Natural killer cell (primary cell): ENCODE measurements around the gene LRG1. TPM values are rescaled to one million over a fixed set of nuclear protein-coding genes. Genes with fewer than 3 reads are reported as not detected.

Experiments
- ATAC-seq, 3 donors: fragments of 150-1000 bp in 2 of 3; fragments of 200-7000 bp in 1 of 3; cut with Tn5 transposase; 1 replicate in 1 of 3; 2 replicates in 2 of 3; pipeline ENCODE4 v1.10.0; 2021; ENCODE audit warnings: mild to moderate bottlenecking in 2 of 3, moderate library complexity in 2 of 3
- DNase-seq, 2 donors: peaks; one replicate each; pipeline versions ENCODE4 v3.0.0 to v3.0.0-alpha.2; 2013 to 2021; ENCODE audit warnings: mixed read lengths in 1 of 2
- H3K27ac ChIP-seq: one replicate; pipeline ENCODE4 v1.5.1; 2013; ENCODE audit warnings: mild to moderate bottlenecking, low read length
- H3K27me3 ChIP-seq: one replicate; pipeline ENCODE4 v1.6.1; 2013; ENCODE audit warnings: low read length; ENCODE audit not compliant: control insufficient read depth, insufficient read depth
- H3K36me3 ChIP-seq: one replicate; pipeline ENCODE4 v1.6.1; 2013; ENCODE audit warnings: low read length; ENCODE audit not compliant: control insufficient read depth, insufficient read depth
- H3K4me1 ChIP-seq: one replicate; pipeline ENCODE4 v1.6.1; 2013; ENCODE audit warnings: low read length; ENCODE audit not compliant: control insufficient read depth, insufficient read depth
- H3K4me3 ChIP-seq: one replicate; pipeline ENCODE4 v1.5.1; 2013; ENCODE audit warnings: low read length
- H3K9me3 ChIP-seq: one replicate; pipeline ENCODE4 v1.6.1; 2013; ENCODE audit warnings: low read length; ENCODE audit not compliant: control insufficient read depth, insufficient read depth
- H3K27ac Mint-ChIP-seq, 2 donors: one replicate each; pipeline ENCODE4 v1.8.0; 2022; ENCODE audit warnings: mild to moderate bottlenecking in 2 of 2, mixed read lengths in 2 of 2, moderate library complexity in 1 of 2
- H3K27me3 Mint-ChIP-seq, 2 donors: one replicate each; pipeline ENCODE4 v1.8.0; 2022; ENCODE audit warnings: low read depth in 2 of 2, mixed read lengths in 2 of 2
- H3K36me3 Mint-ChIP-seq: one replicate; pipeline ENCODE4 v1.8.0; 2022; ENCODE audit warnings: mixed read lengths
- H3K4me1 Mint-ChIP-seq, 2 donors: one replicate each; pipeline ENCODE4 v1.8.0; 2022; ENCODE audit warnings: mixed read lengths in 2 of 2
- H3K4me3 Mint-ChIP-seq: one replicate; pipeline ENCODE4 v1.8.0; 2022; ENCODE audit warnings: mild to moderate bottlenecking, moderate library complexity, mixed read lengths
- H3K9me3 Mint-ChIP-seq, 2 donors: one replicate each; pipeline ENCODE4 v1.8.0; 2022; ENCODE audit warnings: mixed read lengths in 2 of 2
- CTCF ChIP-seq: fragments of 200-600 bp; IDR thresholded peaks from one replicate; pipeline ENCODE4 v1.8.0; 2022; ENCODE audit warnings: antibody characterized with exemption
- WGBS: methylation state at CpG from one replicate; pipeline ENCODE4 v1.1.7; 2013; ENCODE audit warnings: missing lambda C conversion rate; ENCODE audit not compliant: insufficient coverage; 5-methylcytosine and 5-hydroxymethylcytosine counted together
- intact Hi-C: fragments of 100-400 bp; cut with micrococcal nuclease; formaldehyde crosslinking; loops from one replicate; pipeline ENCODE4 v1.14.2; 2022
- total RNA-seq, 4 donors: library from RNA; stranded (reverse); fragments of 120-200 nt in 1 of 4; gene quantifications; one replicate each; pipeline versions ENCODE4 v1.2.3 to v1.2.4, GENCODE V29; 2013 to 2022

LRG1 gene
- total RNA-seq, 3 donors from 2014 or later (not counting 1 experiment from before 2014, with no cell fraction given), result 1.8 TPM; not detected in 2

GRCh38 chr19:4499855-4500254 lies 40.0 kb downstream of the LRG1 start:
- Histone ChIP-seq H3K27ac (no peak overlapping the region), H3K36me3 (peaks cover 27% of the 10 kb centered on the region), H3K4me3 (no peak overlapping the region), H3K4me1 (no peaks in the 10 kb centered on the region), H3K27me3 (no peaks in the 10 kb centered on the region), H3K9me3 (no peaks in the 10 kb centered on the region)
- no peaks in the 10 kb centered on the region for H3K27me3 Mint-ChIP-seq
- 98% methylated on average over 15 of the region's 15 CpGs for WGBS
- H3K4me3 Mint-ChIP-seq, result no peak overlapping the region
- no peaks in the 10 kb centered on the region for H3K4me1 Mint-ChIP-seq
- intact Hi-C loops, result no loop called here
- H3K27ac Mint-ChIP-seq, result no peak overlapping the region
- no peak for TF ChIP-seq CTCF
- ATAC-seq, result no peak
- DNase-seq, result no peak
- H3K9me3 Mint-ChIP-seq, result no peaks in the 10 kb centered on the region
- H3K36me3 Mint-ChIP-seq, result no peaks in the 10 kb centered on the region

- Mint-ChIP-seq H3K4me3 (no peak overlapping the region), H3K4me1 (no peaks in the 10 kb centered on the region)
Measured at GRCh38 chr19:4499318-4499717, 40.5 kb downstream of the LRG1 start.

GRCh38 chr19:4498694-4499093 lies 41.1 kb downstream of the LRG1 start:
- intact Hi-C loops, result no loop called here
- DNase-seq (no peak), ATAC-seq (no peak)
- Histone ChIP-seq H3K9me3 (no peaks in the 10 kb centered on the region), H3K4me1 (no peaks in the 10 kb centered on the region), H3K4me3 (no peak overlapping the region), H3K27me3 (no peaks in the 10 kb centered on the region), H3K36me3 (peaks cover 34% of the 10 kb centered on the region), H3K27ac (no peak overlapping the region)
- TF ChIP-seq CTCF, result no peak
- Mint-ChIP-seq H3K36me3 (no peaks in the 10 kb centered on the region), H3K4me1 (no peaks in the 10 kb centered on the region), H3K4me3 (no peak overlapping the region), H3K27me3 (no peaks in the 10 kb centered on the region), H3K9me3 (no peaks in the 10 kb centered on the region), H3K27ac (no peak overlapping the region)
- WGBS, result 95% methylated on average over 12 of the region's 12 CpGs

More at GRCh38 chr19:4499318-4499717, 40.5 kb downstream of the LRG1 start:
- H3K4me3 ChIP-seq, result no peak overlapping the region
- no peaks in the 10 kb centered on the region for H3K27me3 ChIP-seq
- Mint-ChIP-seq H3K36me3 (no peaks in the 10 kb centered on the region), H3K9me3 (no peaks in the 10 kb centered on the region), H3K27me3 (no peaks in the 10 kb centered on the region), H3K27ac (no peak overlapping the region)
- peaks cover 30% of the 10 kb centered on the region for H3K36me3 ChIP-seq
- no peaks in the 10 kb centered on the region for H3K9me3 ChIP-seq
- 97% methylated on average over 23 of the region's 23 CpGs for WGBS
- H3K27ac ChIP-seq, result no peak overlapping the region
- no peaks in the 10 kb centered on the region for H3K4me1 ChIP-seq
- no peak for TF ChIP-seq CTCF
- no peak for DNase-seq
- no peak for ATAC-seq
- intact Hi-C loops, result no loop called here

GRCh38 chr19:4497770-4498389 lies 42.0 kb downstream of the LRG1 start:
- Mint-ChIP-seq H3K27me3 (no peaks in the 10 kb centered on the region), H3K36me3 (no peaks in the 10 kb centered on the region), H3K27ac (no peak overlapping the region), H3K9me3 (no peaks in the 10 kb centered on the region), H3K4me3 (no peak overlapping the region), H3K4me1 (no peaks in the 10 kb centered on the region)
- peaks cover 39% of the 10 kb centered on the region for H3K36me3 ChIP-seq
- no peak overlapping the region for H3K27ac ChIP-seq
- 92% methylated on average over 25 of the region's 25 CpGs for WGBS
- TF ChIP-seq CTCF, result no peak
- H3K4me3 ChIP-seq, result no peak overlapping the region
- DNase-seq (no peak), ATAC-seq (no peak)
- no peaks in the 10 kb centered on the region for H3K9me3 ChIP-seq
- no peaks in the 10 kb centered on the region for H3K27me3 ChIP-seq
- no peaks in the 10 kb centered on the region for H3K4me1 ChIP-seq
- intact Hi-C loops, result no loop called here
